ENCODE measurements around the gene SNTG2. TPM values are rescaled to one million over a fixed set of nuclear protein-coding genes. Genes with fewer than 3 reads are reported as not detected.

Gene SNTG2
- total RNA-seq, 2 donors from 2014 or later = 4.1 to 11.9 TPM

DNA sequence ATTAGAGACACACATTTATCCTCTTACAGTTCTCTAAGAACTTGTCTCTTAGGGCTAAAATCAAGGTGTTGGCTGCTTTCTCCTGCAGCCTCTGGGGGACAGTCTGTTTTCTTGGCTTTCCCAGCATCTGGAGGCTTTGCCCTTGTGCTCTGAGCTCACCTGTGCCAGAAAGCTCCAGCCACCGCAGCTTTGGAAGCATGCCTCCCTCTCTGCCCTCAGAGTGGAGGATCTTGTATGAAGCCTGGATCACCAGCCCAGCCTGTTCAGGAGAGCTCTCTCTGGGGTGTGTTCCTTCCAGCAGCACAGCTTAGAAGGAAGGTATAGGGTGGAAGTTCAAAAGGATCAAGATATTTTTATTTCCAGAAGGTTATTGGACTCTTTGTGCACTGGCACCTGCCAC lies 409.5 kb downstream of the SNTG2 start:
- Mint-ChIP-seq H3K27ac (no peak overlapping the region), H3K27me3 (ENCODE audit: insufficient read depth) (no peaks in the 10 kb centered on the region), H3K4me3 (no peak overlapping the region), H3K36me3 (ENCODE audit: low read depth) (no peaks in the 10 kb centered on the region), H3K9me3 (peaks cover 4% of the 10 kb centered on the region), H3K4me1 (no peaks in the 10 kb centered on the region)
- H3K27me3 ChIP-seq (ENCODE audit: control insufficient read depth, insufficient read depth, low read length, poor library complexity, severe bottlenecking) = no peaks in the 10 kb centered on the region
- WGBS, 2 experiments (ENCODE audit: insufficient coverage in 1 of 2, insufficient read length in 1 of 2) = 95% methylated on average over 1 of the region's 1 CpG; no CpG with 5 or more reads in 1 of the 2 experiments
- TF ChIP-seq, protein P1, sequence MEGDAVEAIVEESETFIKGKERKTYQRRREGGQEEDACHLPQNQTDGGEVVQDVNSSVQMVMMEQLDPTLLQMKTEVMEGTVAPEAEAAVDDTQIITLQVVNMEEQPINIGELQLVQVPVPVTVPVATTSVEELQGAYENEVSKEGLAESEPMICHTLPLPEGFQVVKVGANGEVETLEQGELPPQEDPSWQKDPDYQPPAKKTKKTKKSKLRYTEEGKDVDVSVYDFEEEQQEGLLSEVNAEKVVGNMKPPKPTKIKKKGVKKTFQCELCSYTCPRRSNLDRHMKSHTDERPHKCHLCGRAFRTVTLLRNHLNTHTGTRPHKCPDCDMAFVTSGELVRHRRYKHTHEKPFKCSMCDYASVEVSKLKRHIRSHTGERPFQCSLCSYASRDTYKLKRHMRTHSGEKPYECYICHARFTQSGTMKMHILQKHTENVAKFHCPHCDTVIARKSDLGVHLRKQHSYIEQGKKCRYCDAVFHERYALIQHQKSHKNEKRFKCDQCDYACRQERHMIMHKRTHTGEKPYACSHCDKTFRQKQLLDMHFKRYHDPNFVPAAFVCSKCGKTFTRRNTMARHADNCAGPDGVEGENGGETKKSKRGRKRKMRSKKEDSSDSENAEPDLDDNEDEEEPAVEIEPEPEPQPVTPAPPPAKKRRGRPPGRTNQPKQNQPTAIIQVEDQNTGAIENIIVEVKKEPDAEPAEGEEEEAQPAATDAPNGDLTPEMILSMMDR (conservative IDR thresholded peaks at IDR 0.05) = no peak
- no peaks in the 10 kb centered on the region for H3K4me1 ChIP-seq (ENCODE audit: control insufficient read depth, insufficient read depth, low read length)
- H3K9me3 ChIP-seq (ENCODE audit: control insufficient read depth, low read length) = no peaks in the 10 kb centered on the region
- no peak overlapping the region for H3K9ac ChIP-seq (ENCODE audit: extremely low read depth, low read length, poor library complexity, severe bottlenecking)
- no peaks in the 10 kb centered on the region for H3K36me3 ChIP-seq (ENCODE audit: control insufficient read depth, insufficient read depth, low read length)
- no peak for DNase-seq
- no peak overlapping the region for H3K4me3 ChIP-seq (ENCODE audit: low read length)
- no peak overlapping the region for H3K27ac ChIP-seq (ENCODE audit: low read depth, low read length)

DNA sequence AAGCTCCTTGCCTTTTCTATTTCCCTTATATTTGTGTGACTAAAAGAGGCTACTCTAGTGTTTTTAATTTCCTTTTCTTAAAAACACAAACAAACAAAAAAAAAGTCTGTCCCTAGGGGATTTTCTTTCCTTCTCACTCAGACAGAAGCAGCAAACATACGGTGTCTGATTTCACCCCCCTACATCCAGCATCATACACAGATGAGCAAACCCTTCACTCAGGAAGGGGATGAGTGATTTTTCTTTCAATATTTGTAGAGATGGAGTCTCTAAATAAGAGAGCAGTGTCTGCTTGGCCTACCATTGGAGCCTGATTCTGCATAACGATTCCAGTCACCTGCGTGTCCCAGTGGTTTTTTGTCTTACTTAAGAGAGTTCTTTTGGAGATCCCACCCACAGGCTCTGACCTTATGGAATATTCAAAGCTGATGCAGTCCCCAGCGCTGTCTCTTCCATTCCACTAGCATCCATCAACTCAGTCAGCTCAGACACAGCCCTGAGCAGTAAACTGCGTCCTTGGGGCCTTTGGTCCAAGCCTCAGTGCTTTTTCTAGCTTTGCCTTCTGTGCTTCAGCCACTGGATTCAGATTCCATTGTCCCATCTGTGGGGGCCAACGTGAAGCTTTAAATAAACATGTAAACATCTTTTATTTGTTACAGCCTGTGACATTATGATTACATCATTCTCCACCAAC lies 410.1 kb downstream of the SNTG2 start:
- Histone ChIP-seq H3K4me1 (ENCODE audit: control insufficient read depth, insufficient read depth, low read length) (no peaks in the 10 kb centered on the region), H3K36me3 (ENCODE audit: control insufficient read depth, insufficient read depth, low read length) (no peaks in the 10 kb centered on the region), H3K9me3 (ENCODE audit: control insufficient read depth, low read length) (no peaks in the 10 kb centered on the region), H3K9ac (ENCODE audit: extremely low read depth, low read length, poor library complexity, severe bottlenecking) (no peak overlapping the region), H3K27me3 (ENCODE audit: control insufficient read depth, insufficient read depth, low read length, poor library complexity, severe bottlenecking) (no peaks in the 10 kb centered on the region), H3K27ac (ENCODE audit: low read depth, low read length) (peak overlapping the region; percentile 73), H3K4me3 (ENCODE audit: low read length) (no peak overlapping the region)
- TF ChIP-seq, protein P1 (conservative IDR thresholded peaks at IDR 0.05) = no peak
- Mint-ChIP-seq H3K27ac (no peak overlapping the region), H3K4me3 (no peak overlapping the region), H3K9me3 (peaks cover 4% of the 10 kb centered on the region), H3K27me3 (ENCODE audit: insufficient read depth) (no peaks in the 10 kb centered on the region), H3K36me3 (ENCODE audit: low read depth) (no peaks in the 10 kb centered on the region), H3K4me1 (no peaks in the 10 kb centered on the region)
- 82 to 83% methylated on average over 5 to 6 of the region's 6 CpGs for WGBS, 2 experiments (ENCODE audit: insufficient coverage in 1 of 2, insufficient read length in 1 of 2)
- DNase-seq = no peak

DNA sequence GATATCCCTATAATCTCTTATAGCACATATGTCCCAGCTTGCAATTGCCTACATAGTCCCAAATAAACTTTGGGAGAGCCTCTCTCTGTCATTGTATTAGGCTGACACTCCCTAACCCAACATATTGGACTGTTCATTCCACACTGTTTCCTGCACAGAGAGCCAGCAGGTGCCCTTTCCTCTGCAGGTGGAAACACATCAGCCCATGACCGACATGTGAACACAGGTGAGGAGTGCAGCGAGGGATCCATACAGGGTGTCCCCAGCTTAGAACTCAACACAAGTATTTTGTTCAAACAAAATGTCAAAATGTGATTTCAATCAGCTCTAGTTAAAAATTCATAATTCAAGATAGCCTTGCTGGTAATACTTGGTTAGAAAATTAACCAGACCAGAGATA lies 412.7 kb downstream of the SNTG2 start:
- H3K4me3 ChIP-seq (ENCODE audit: low read length) = no peak overlapping the region
- no peak overlapping the region for H3K9ac ChIP-seq (ENCODE audit: extremely low read depth, low read length, poor library complexity, severe bottlenecking)
- H3K27me3 ChIP-seq (ENCODE audit: control insufficient read depth, insufficient read depth, low read length, poor library complexity, severe bottlenecking) = no peaks in the 10 kb centered on the region
- TF ChIP-seq, protein P1 (conservative IDR thresholded peaks at IDR 0.05) = no peak
- H3K27ac ChIP-seq (ENCODE audit: low read depth, low read length) = no peak overlapping the region
- H3K4me1 ChIP-seq (ENCODE audit: control insufficient read depth, insufficient read depth, low read length) = no peaks in the 10 kb centered on the region
- 86 to 100% methylated on average over 2 of the region's 2 CpGs for WGBS, 2 experiments (ENCODE audit: insufficient coverage in 1 of 2, insufficient read length in 1 of 2)
- no peaks in the 10 kb centered on the region for H3K9me3 ChIP-seq (ENCODE audit: control insufficient read depth, low read length)
- H3K27ac Mint-ChIP-seq = no peak overlapping the region
- no peak for DNase-seq
- H3K36me3 Mint-ChIP-seq (ENCODE audit: low read depth) = no peaks in the 10 kb centered on the region
- no peaks in the 10 kb centered on the region for H3K36me3 ChIP-seq (ENCODE audit: control insufficient read depth, insufficient read depth, low read length)
- H3K27me3 Mint-ChIP-seq (ENCODE audit: insufficient read depth) = no peaks in the 10 kb centered on the region
- H3K4me3 Mint-ChIP-seq = no peak overlapping the region
- H3K9me3 Mint-ChIP-seq = peaks cover 4% of the 10 kb centered on the region
- no peaks in the 10 kb centered on the region for H3K4me1 Mint-ChIP-seq

All from endodermal cell (in vitro differentiated cells).